Smooth muscle cell (in vitro differentiated cells): ENCODE results near the gene TCP1. TPM values are rescaled to one million over a fixed set of nuclear protein-coding genes. Genes with fewer than 3 reads are reported as not detected.

Experiments
- DNase-seq: peaks from one replicate; lab custom pipeline; 2025; ENCODE audit not compliant: unreplicated experiment; lab: John Stamatoyannopoulos, UW
- H2AFZ ChIP-seq: fragments of 200-600 bp; sonication (generic); 2 replicates; pipeline ENCODE4 v1.6.0; 2016; ENCODE audit warnings: antibody characterized with exemption, low read depth, mild to moderate bottlenecking
- H3F3A ChIP-seq: fragments of 200-600 bp; sonication (generic); 2 replicates; pipeline ENCODE4 v1.6.0; 2017; ENCODE audit warnings: antibody characterized with exemption, low read depth
- H3K27ac ChIP-seq: fragments of 200-600 bp; sonication (generic); 2 replicates; pipeline ENCODE4 v1.5.1; 2016; ENCODE audit warnings: low read depth, mild to moderate bottlenecking
- H3K27me3 ChIP-seq: fragments of 200-600 bp; sonication (generic); 2 replicates; pipeline ENCODE4 v1.6.1; 2016; ENCODE audit warnings: low read depth, mild to moderate bottlenecking
- H3K36me3 ChIP-seq: fragments of 200-600 bp; sonication (generic); 2 replicates; pipeline ENCODE4 v1.5.1; 2016; ENCODE audit warnings: low read depth
- H3K4me1 ChIP-seq: fragments of 200-600 bp; sonication (generic); 2 replicates; pipeline ENCODE4 v1.5.1; 2016; ENCODE audit warnings: low read depth
- H3K4me2 ChIP-seq: fragments of 200-600 bp; sonication (generic); 2 replicates; pipeline ENCODE4 v1.6.0; 2016; ENCODE audit warnings: mild to moderate bottlenecking
- H3K4me3 ChIP-seq: fragments of 200-600 bp; sonication (generic); 2 replicates; pipeline ENCODE4 v1.5.1; 2016; ENCODE audit warnings: mild to moderate bottlenecking
- H3K79me2 ChIP-seq: fragments of 200-600 bp; sonication (generic); 2 replicates; pipeline ENCODE4 v1.6.0; 2016; ENCODE audit warnings: low read depth, mild to moderate bottlenecking
- H3K9ac ChIP-seq: fragments of 200-600 bp; sonication (generic); 2 replicates; pipeline ENCODE4 v1.6.0; 2016; ENCODE audit warnings: low read depth
- H3K9me3 ChIP-seq: fragments of 200-600 bp; sonication (generic); replicated peaks from 2 replicates; pipeline ENCODE4 v1.5.1; 2016; ENCODE audit warnings: low read depth
- H4K20me1 ChIP-seq: fragments of 200-600 bp; sonication (generic); 2 replicates; pipeline ENCODE4 v1.6.0; 2016; ENCODE audit warnings: low read depth
- WGBS: methylation state at CpG from one replicate; pipeline ENCODE4 v1.1.7; 2016; ENCODE audit warnings: low lambda C conversion rate; 5-methylcytosine and 5-hydroxymethylcytosine counted together
- polyA plus RNA-seq: library from polyadenylated mRNA; unstranded; fragments of >200 nt; fragmentation: Nextera tagmentation; extraction: Ambion mirVana; gene quantifications from 2 replicates; pipeline ENCODE4 v1.2.1, GENCODE V29; 2016
- small RNA-seq: library from RNA; depleted of rRNA; stranded (forward); fragments of <200 nt; gene quantifications from one replicate; pipeline ENCODE3, GENCODE V24; 2014
- total RNA-seq: library from RNA; depleted of rRNA; stranded (reverse); fragments of >200 nt; gene quantifications from 2 replicates; pipeline ENCODE4 v1.2.3, GENCODE V29; 2014
- TF ChIP-seq, protein P1 (sequence below): fragments of 200-600 bp; sonication (generic); IDR thresholded peaks from 2 replicates; pipeline ENCODE4 v1.5.1; 2017; ENCODE audit warnings: borderline replicate concordance, mild to moderate bottlenecking, antibody characterized with exemption; ENCODE audit not compliant: insufficient read depth, poor library complexity, severe bottlenecking

Gene TCP1
- total and polyA plus RNA-seq, 2 experiments from 2014 or later, result 125 to 132 TPM

DNA sequence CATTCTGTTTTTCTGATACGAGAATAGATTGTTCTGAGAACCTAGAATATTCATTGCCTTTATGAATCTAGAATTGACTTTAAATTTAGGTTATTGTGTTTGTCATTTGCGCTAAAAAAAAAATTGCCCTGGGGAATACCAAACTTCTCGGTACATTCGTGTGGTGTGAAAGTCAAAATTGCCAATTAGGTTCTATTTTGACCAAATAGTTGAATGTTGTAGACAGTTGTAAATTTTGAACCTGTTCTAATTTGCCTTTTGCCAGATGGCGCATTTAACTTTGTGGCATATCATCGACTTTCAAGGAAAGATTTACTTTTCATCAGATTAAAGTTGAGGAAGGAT, 59.1 kb downstream of the TCP1 start:
- Histone ChIP-seq H3K4me3 (peak overlapping the region; percentile 77), H3K9ac (no peak overlapping the region)
- TF ChIP-seq, protein P1, sequence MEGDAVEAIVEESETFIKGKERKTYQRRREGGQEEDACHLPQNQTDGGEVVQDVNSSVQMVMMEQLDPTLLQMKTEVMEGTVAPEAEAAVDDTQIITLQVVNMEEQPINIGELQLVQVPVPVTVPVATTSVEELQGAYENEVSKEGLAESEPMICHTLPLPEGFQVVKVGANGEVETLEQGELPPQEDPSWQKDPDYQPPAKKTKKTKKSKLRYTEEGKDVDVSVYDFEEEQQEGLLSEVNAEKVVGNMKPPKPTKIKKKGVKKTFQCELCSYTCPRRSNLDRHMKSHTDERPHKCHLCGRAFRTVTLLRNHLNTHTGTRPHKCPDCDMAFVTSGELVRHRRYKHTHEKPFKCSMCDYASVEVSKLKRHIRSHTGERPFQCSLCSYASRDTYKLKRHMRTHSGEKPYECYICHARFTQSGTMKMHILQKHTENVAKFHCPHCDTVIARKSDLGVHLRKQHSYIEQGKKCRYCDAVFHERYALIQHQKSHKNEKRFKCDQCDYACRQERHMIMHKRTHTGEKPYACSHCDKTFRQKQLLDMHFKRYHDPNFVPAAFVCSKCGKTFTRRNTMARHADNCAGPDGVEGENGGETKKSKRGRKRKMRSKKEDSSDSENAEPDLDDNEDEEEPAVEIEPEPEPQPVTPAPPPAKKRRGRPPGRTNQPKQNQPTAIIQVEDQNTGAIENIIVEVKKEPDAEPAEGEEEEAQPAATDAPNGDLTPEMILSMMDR, result no peak

DNA sequence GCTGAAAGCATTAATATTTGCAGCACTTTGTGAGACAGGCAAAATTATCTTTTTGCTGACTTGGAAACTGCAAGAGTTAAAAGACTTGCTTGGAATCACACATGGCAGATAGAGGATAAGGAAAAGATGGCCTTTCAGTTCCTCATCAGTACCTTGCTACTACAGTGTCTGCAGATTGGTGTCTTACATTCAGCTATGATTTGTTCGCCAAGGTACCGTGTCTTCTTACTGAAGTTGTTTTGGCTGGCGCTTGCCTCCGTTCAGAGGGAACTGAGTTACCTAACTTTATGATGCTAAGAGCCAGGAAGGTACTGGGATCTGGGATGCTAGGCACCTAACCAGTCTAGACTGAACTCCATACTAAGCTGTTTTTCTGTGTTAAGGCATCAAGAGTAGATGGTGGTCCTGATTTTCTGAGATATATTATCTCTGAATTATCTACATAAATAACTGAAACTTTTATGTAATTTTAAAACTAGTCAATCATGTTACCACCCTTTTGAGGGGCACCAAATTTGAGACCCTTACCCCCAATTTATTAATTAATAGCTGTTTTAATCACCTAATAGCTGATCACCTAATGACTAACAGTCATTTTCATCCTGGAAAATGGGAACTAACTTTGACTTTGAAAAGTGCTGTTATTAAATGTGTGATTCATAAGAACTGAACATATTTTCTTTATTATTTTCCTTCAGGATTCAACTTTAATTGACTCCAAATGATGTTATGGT, 59.6 kb downstream of the TCP1 start:
- H3K4me3 ChIP-seq, result peak overlapping the region; percentile 77
- no peaks in the 10 kb centered on the region for H3K36me3 ChIP-seq
- H3K79me2 ChIP-seq, result peaks cover 90% of the 10 kb centered on the region
- peaks cover 25% of the 10 kb centered on the region for H3K4me1 ChIP-seq
- no peaks in the 10 kb centered on the region for H3K27me3 ChIP-seq
- 57% methylated on average over 4 of the region's 4 CpGs for WGBS
- H3F3A ChIP-seq, result peaks cover 5% of the 10 kb centered on the region
- H2AFZ ChIP-seq, result no peak overlapping the region
- DNase-seq, result no peak
- H3K9ac ChIP-seq, result peak overlapping the region; percentile 98
- peak overlapping the region; percentile 99 for H3K27ac ChIP-seq
- H4K20me1 ChIP-seq, result peaks cover 66% of the 10 kb centered on the region
- H3K4me2 ChIP-seq, result peak overlapping the region; percentile 98
- TF ChIP-seq, protein P1, result no peak
- H3K9me3 ChIP-seq, result no peaks in the 10 kb centered on the region

More for the DNA sequence above, 59.1 kb downstream of the TCP1 start:
- H3K79me2 ChIP-seq, result peaks cover 90% of the 10 kb centered on the region
- H4K20me1 ChIP-seq, result peaks cover 72% of the 10 kb centered on the region
- H3K27ac ChIP-seq, result peak overlapping the region; percentile 99
- 92% methylated on average over 6 of the region's 6 CpGs for WGBS
- peaks cover 5% of the 10 kb centered on the region for H3F3A ChIP-seq
- H3K27me3 ChIP-seq, result no peaks in the 10 kb centered on the region
- H2AFZ ChIP-seq, result no peak overlapping the region
- no peaks in the 10 kb centered on the region for H3K9me3 ChIP-seq
- H3K4me1 ChIP-seq, result peaks cover 25% of the 10 kb centered on the region
- peak overlapping the region; percentile 98 for H3K4me2 ChIP-seq
- H3K36me3 ChIP-seq, result no peaks in the 10 kb centered on the region
- no peak for DNase-seq

DNA sequence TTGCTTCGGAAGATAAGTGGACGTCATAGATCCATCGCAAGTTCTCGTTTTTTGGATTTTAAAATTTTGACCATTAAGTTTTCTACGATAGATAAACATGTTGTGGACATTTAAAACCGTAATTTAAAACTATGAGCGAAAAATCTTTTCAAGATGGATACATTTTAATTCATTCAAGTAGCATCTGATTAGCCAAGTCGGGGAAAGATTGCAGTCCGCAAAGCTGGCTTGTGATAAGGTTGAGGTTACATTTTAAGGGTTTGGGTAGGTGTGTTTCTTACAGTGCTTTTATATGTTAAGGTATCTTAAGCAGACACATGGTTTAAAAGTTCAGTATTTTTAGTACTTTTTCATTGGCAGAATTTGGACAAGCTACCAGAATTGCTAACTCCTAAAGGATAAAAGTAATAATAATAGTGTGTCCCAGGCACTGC, 60.9 kb downstream of the TCP1 start:
- DNase-seq, result no peak
- Histone ChIP-seq H2AFZ (no peak overlapping the region), H3K27ac (peak overlapping the region; percentile 99), H3K4me3 (peak overlapping the region; percentile 77), H3K9me3 (no peaks in the 10 kb centered on the region), H3K36me3 (no peaks in the 10 kb centered on the region), H3K4me2 (peak overlapping the region; percentile 98), H3K27me3 (no peaks in the 10 kb centered on the region), H4K20me1 (peaks cover 54% of the 10 kb centered on the region), H3K79me2 (peaks cover 89% of the 10 kb centered on the region), H3K4me1 (peaks cover 25% of the 10 kb centered on the region), H3F3A (peaks cover 5% of the 10 kb centered on the region), H3K9ac (peak overlapping the region; percentile 98)
- under 1% methylated on average over 9 of the region's 9 CpGs for WGBS
- TF ChIP-seq, protein P1, result no peak

Small RNA genes lying within 50 kb of the gene (small RNA-seq; reads per million reads assigned to genes)
- gene SNORA20 (168 reads per million, percentile 99 among the genes with 10 or more reads in this experiment), gene SNORA29 (not detected)

Other genes starting within 250 kb of the TCP1 start
- gene SOD2, start 96.4 kb downstream of the TCP1 start, total RNA-seq, result 68.4 and 69.4 TPM in 2 replicates
- 53.2 and 72.0 TPM in 2 replicates for gene SOD2, start 96.4 kb downstream of the TCP1 start, polyA plus RNA-seq
- gene WTAP, start 62.1 kb downstream of the TCP1 start, total RNA-seq, result 90.2 and 94.1 TPM in 2 replicates
- gene WTAP, start 62.1 kb downstream of the TCP1 start, polyA plus RNA-seq, result 39.4 and 56.8 TPM in 2 replicates
- 21.5 and 25.3 TPM in 2 replicates for gene ACAT2, start 27.6 kb downstream of the TCP1 start, total RNA-seq
- 51.0 and 82.5 TPM in 2 replicates for gene ACAT2, start 27.6 kb downstream of the TCP1 start, polyA plus RNA-seq
- gene MRPL18, start 865 bp upstream of the TCP1 start, total RNA-seq, result 78.9 and 107 TPM in 2 replicates
- gene MRPL18, start 865 bp upstream of the TCP1 start, polyA plus RNA-seq, result 78.8 and 80.4 TPM in 2 replicates
- not detected in 2 replicates for gene PNLDC1, start 10.7 kb upstream of the TCP1 start, total RNA-seq
- gene PNLDC1, start 10.7 kb upstream of the TCP1 start, polyA plus RNA-seq, result not detected in 2 replicates
- gene MAS1, start 101.4 kb upstream of the TCP1 start, total RNA-seq, result not detected in 2 replicates
- gene MAS1, start 101.4 kb upstream of the TCP1 start, polyA plus RNA-seq, result not detected in 2 replicates
- 64.5 and 77.4 TPM in 2 replicates for gene IGF2R, start 179.5 kb upstream of the TCP1 start, total RNA-seq
- gene IGF2R, start 179.5 kb upstream of the TCP1 start, polyA plus RNA-seq, result 43.9 and 44.7 TPM in 2 replicates